PC-3 (cell line): ENCODE data around the gene SAMD3. TPM values are rescaled to one million over a fixed set of nuclear protein-coding genes. Genes with fewer than 3 reads are reported as not detected.

Experiments
- ATAC-seq: fragments of 200-7000 bp; cut with Tn5 transposase; 2 replicates; pipeline ENCODE4 v1.9.1; 2020; ENCODE audit warnings: mild to moderate bottlenecking, moderate library complexity
- BruUV-seq: library from RNA; stranded (reverse); fragments of 400-500 nt; replicated peaks from 2 replicates; lab custom pipeline; 2021; lab: Mats Ljungman, UMichigan
- CTCF ChIA-PET: fragments of 300-600 bp; sonication (Branson Sonifier 250); formaldehyde crosslinking; loops from one replicate; lab custom pipeline; 2022; ENCODE audit warnings: antibody characterized with exemption; lab: Charles Lee
- POLR2A ChIA-PET: fragments of 300-600 bp; sonication (Branson Sonifier 250); formaldehyde crosslinking; loops from one replicate; lab custom pipeline; 2022; ENCODE audit warnings: antibody characterized with exemption; ENCODE audit not compliant: unreplicated experiment; lab: Charles Lee
- DNase-seq: peaks from one replicate; pipeline ENCODE4 v3.0.0-alpha.2; 2015
- H2AFZ ChIP-seq: fragments of 300-600 bp; sonication (generic); 2 replicates; pipeline ENCODE4 v1.6.0; 2016; ENCODE audit warnings: antibody characterized with exemption, low read length
- H3F3A ChIP-seq: fragments of 300-600 bp; sonication (generic); one replicate; pipeline ENCODE4 v1.6.0; 2017; ENCODE audit warnings: antibody characterized with exemption, low read length, control low read depth, mild to moderate bottlenecking; ENCODE audit not compliant: unreplicated experiment
- H3K27ac ChIP-seq: fragments of 300-600 bp; sonication (generic); 2 replicates; pipeline ENCODE4 v1.5.1; 2016; ENCODE audit warnings: mild to moderate bottlenecking, low read length
- H3K27me3 ChIP-seq: fragments of 300-600 bp; sonication (generic); 2 replicates; pipeline ENCODE4 v1.6.1; 2016; ENCODE audit warnings: low read length, mixed read lengths
- H3K36me3 ChIP-seq: fragments of 300-600 bp; sonication (generic); 2 replicates; pipeline ENCODE4 v1.6.1; 2016; ENCODE audit warnings: low read depth, mixed run types, low read length, mixed read lengths
- H3K4me1 ChIP-seq: fragments of 300-600 bp; sonication (generic); 2 replicates; pipeline ENCODE4 v1.5.1; 2016; ENCODE audit warnings: low read length; ENCODE audit not compliant: insufficient read depth
- H3K4me2 ChIP-seq: fragments of 300-600 bp; sonication (generic); 2 replicates; pipeline ENCODE4 v1.6.0; 2016; ENCODE audit warnings: low read length
- H3K4me3 ChIP-seq: fragments of 300-600 bp; sonication (generic); 2 replicates; pipeline ENCODE4 v1.5.1; 2016; ENCODE audit warnings: mild to moderate bottlenecking, low read length, mixed read lengths
- H3K79me2 ChIP-seq: fragments of 300-600 bp; sonication (generic); 2 replicates; pipeline ENCODE4 v1.6.1; 2017; ENCODE audit warnings: low read length, mixed read lengths
- H3K9ac ChIP-seq: fragments of 300-600 bp; sonication (generic); 2 replicates; pipeline ENCODE4 v1.6.0; 2016; ENCODE audit warnings: mild to moderate bottlenecking, low read length
- H3K9me2 ChIP-seq: fragments of 300-600 bp; sonication (generic); replicated peaks from 2 replicates; pipeline ENCODE4 v1.6.1; 2016; ENCODE audit warnings: mixed run types, low read length, mixed read lengths
- H3K9me3 ChIP-seq: fragments of 300-600 bp; sonication (generic); 2 replicates; pipeline ENCODE4 v1.6.1; 2016; ENCODE audit warnings: low read length, mixed read lengths
- H4K20me1 ChIP-seq: fragments of 300-600 bp; sonication (generic); 2 replicates; pipeline ENCODE4 v1.6.1; 2016; ENCODE audit warnings: low read length, mixed read lengths
- EZH2 ChIP-seq: fragments of 300-600 bp; sonication (generic); IDR thresholded peaks from one replicate; pipeline ENCODE4 v1.6.1; 2017; ENCODE audit warnings: antibody characterized with exemption, mild to moderate bottlenecking, low read length; ENCODE audit not compliant: unreplicated experiment
- EZH2phosphoT487 ChIP-seq: fragments of 300-600 bp; sonication (generic); IDR thresholded peaks from 2 replicates; pipeline ENCODE4 v1.6.1; 2018; ENCODE audit warnings: mild to moderate bottlenecking, antibody characterized with exemption, low read length, borderline replicate concordance
- intact Hi-C: fragments of 100-400 bp; cut with micrococcal nuclease; formaldehyde crosslinking; loops from 2 replicates; pipeline ENCODE4 v1.9.0; 2023
- total RNA-seq: library from RNA; depleted of rRNA; stranded (reverse); fragments of >200 nt; gene quantifications from 2 replicates; pipeline ENCODE4 v1.2.3, GENCODE V29; 2014
- TF ChIP-seq, protein P1 (sequence below): fragments of 300-600 bp; sonication (generic); conservative IDR thresholded peaks from 2 replicates; pipeline ENCODE4 v1.5.1; 2017; ENCODE audit warnings: antibody characterized with exemption, low read depth, mild to moderate bottlenecking, low read length

SAMD3 gene
- total RNA-seq, 1 experiment from 2014 or later, result not detected

DNA sequence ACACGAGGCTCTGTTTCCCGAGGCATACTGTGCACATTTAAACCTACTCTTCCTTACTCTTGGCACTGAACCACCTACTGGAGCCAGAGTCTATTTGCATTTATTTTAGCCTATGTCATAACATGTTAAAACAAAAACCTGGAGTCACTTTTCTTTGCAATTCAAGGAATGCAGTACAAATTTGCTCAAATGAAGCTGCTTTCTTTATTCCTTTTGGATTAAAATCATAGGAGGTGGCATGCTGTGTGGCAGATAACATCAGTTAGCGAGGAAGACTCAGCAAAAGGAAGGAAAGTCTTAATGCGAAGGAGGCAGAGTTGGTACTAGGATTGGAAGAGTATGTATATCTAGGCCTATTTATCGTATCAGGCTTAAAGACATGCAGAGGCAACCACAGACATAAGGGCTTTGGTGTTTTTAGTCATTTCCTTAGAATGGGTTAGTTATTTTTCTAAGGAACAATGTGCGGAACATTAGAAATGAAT, 92.9 kb downstream of the SAMD3 start:
- TF ChIP-seq EZH2phosphoT487 (no peak), EZH2 (no peak)
- TF ChIP-seq, protein P1, sequence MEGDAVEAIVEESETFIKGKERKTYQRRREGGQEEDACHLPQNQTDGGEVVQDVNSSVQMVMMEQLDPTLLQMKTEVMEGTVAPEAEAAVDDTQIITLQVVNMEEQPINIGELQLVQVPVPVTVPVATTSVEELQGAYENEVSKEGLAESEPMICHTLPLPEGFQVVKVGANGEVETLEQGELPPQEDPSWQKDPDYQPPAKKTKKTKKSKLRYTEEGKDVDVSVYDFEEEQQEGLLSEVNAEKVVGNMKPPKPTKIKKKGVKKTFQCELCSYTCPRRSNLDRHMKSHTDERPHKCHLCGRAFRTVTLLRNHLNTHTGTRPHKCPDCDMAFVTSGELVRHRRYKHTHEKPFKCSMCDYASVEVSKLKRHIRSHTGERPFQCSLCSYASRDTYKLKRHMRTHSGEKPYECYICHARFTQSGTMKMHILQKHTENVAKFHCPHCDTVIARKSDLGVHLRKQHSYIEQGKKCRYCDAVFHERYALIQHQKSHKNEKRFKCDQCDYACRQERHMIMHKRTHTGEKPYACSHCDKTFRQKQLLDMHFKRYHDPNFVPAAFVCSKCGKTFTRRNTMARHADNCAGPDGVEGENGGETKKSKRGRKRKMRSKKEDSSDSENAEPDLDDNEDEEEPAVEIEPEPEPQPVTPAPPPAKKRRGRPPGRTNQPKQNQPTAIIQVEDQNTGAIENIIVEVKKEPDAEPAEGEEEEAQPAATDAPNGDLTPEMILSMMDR, result no peak
- H2AFZ ChIP-seq, result no peak overlapping the region
- H3K9me3 ChIP-seq, result no peaks in the 10 kb centered on the region
- no peak overlapping the region for H3K4me3 ChIP-seq
- no peaks in the 10 kb centered on the region for H3K36me3 ChIP-seq
- H3K9ac ChIP-seq, result no peak overlapping the region
- no peak for ATAC-seq
- CTCF ChIA-PET, result no interaction called here
- H3F3A ChIP-seq, result no peaks in the 10 kb centered on the region
- DNase-seq, result no peak
- H4K20me1 ChIP-seq, result no peaks in the 10 kb centered on the region
- POLR2A ChIA-PET, result no interaction called here
- no peaks in the 10 kb centered on the region for H3K9me2 ChIP-seq
- H3K79me2 ChIP-seq, result no peaks in the 10 kb centered on the region
- no peaks in the 10 kb centered on the region for H3K27me3 ChIP-seq
- no peak overlapping the region for H3K27ac ChIP-seq
- no TSS peak for BruUV-seq
- no peak overlapping the region for H3K4me2 ChIP-seq
- intact Hi-C loops, result no loop called here
- H3K4me1 ChIP-seq, result no peaks in the 10 kb centered on the region

DNA sequence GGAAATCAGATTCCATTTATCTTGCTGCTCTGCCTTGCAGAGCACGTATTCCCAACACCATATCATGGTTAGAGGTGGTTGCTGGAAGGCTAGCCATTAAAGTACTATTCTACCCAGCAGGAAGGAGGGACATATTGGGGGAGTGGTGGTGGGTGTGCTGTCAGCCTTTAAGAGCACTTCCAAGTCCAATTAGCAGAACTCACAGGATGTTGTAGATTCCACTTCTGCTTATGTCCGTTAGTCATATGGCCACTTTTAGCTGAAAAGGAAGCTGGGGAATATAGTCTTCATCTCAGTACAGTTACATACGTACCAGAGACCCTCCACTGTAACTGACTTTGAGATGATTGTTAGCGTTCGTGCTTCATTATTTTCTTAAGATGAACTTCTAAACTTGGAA, 94.4 kb downstream of the SAMD3 start:
- CTCF ChIA-PET, result no interaction called here
- H3K4me2 ChIP-seq, result no peak overlapping the region
- H3K9me2 ChIP-seq, result no peaks in the 10 kb centered on the region
- intact Hi-C loops, result no loop called here
- no peak overlapping the region for H2AFZ ChIP-seq
- H3K36me3 ChIP-seq, result no peaks in the 10 kb centered on the region
- no TSS peak for BruUV-seq
- no peak overlapping the region for H3K27ac ChIP-seq
- ATAC-seq (no peak), DNase-seq (no peak)
- TF ChIP-seq, protein P1, result no peak
- no peak for TF ChIP-seq EZH2phosphoT487
- no peak for TF ChIP-seq EZH2
- H3K4me1 ChIP-seq, result no peaks in the 10 kb centered on the region
- H3K9me3 ChIP-seq, result no peaks in the 10 kb centered on the region
- no peaks in the 10 kb centered on the region for H3K27me3 ChIP-seq
- H3K9ac ChIP-seq, result no peak overlapping the region
- POLR2A ChIA-PET, result no interaction called here
- no peaks in the 10 kb centered on the region for H3F3A ChIP-seq
- no peaks in the 10 kb centered on the region for H4K20me1 ChIP-seq
- no peak overlapping the region for H3K4me3 ChIP-seq
- no peaks in the 10 kb centered on the region for H3K79me2 ChIP-seq

- ChIA-PET CTCF (no interaction called here), POLR2A (no interaction called here)
- Histone ChIP-seq H3K79me2 (no peaks in the 10 kb centered on the region), H3K9ac (no peak overlapping the region), H3F3A (no peaks in the 10 kb centered on the region), H3K4me1 (no peaks in the 10 kb centered on the region), H3K27ac (no peak overlapping the region), H3K9me3 (no peaks in the 10 kb centered on the region), H4K20me1 (no peaks in the 10 kb centered on the region), H3K36me3 (no peaks in the 10 kb centered on the region), H3K4me3 (no peak overlapping the region), H3K27me3 (no peaks in the 10 kb centered on the region), H3K4me2 (no peak overlapping the region), H3K9me2 (no peaks in the 10 kb centered on the region), H2AFZ (no peak overlapping the region)
- ATAC-seq (no peak), DNase-seq (no peak)
- no TSS peak for BruUV-seq
- intact Hi-C loops, result no loop called here
- no peak for TF ChIP-seq EZH2phosphoT487
- no peak for TF ChIP-seq EZH2
- TF ChIP-seq, protein P1, result no peak
Observed at GRCh38 chr6:130127195-130127594, 95.6 kb downstream of the SAMD3 start.
